NCI-H446 (cell line): ENCODE results near the gene PRR14L.
"Not testable (repeated sequence)": the region's sequence is repeated elsewhere in the genome, so short reads cannot be mapped to it uniquely, and the experiment has no call there.

Experiments used
- DNase-seq, 2 experiments: peaks; one replicate each; lab custom pipeline; 2025; lab: John Stamatoyannopoulos, UW

The PRR14L gene

GRCh38 chr22:31749636-31750364, at the start of gene PRR14L:
Gene PRR14L, minus strand, starts transcription at chr22:31750132. Its CDS starts 11,272 bp downstream, at chr22:31738860.
- peak; percentile 85 to 94 for DNase-seq

DNA sequence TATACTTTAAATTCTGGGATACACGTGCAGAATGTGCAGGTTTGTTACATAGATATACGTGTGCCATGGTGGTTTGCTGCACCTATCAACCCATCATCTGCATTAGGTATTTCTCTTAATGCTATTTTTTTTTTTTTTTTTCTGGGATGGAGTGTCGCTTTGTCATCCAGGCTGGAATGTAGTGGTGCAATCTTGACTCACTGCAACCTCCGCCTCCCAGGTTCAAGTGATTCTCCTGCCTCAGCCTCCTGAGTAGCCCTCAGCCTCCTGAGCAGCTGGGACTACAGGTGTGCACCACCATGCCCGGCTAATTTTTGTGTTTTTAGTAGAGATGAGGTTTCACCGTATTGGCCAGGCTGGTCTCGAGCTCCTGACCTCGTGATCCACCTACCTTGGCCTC, 49.4 kb upstream of the PRR14L start:
- not testable (repeated sequence) for DNase-seq

DNA sequence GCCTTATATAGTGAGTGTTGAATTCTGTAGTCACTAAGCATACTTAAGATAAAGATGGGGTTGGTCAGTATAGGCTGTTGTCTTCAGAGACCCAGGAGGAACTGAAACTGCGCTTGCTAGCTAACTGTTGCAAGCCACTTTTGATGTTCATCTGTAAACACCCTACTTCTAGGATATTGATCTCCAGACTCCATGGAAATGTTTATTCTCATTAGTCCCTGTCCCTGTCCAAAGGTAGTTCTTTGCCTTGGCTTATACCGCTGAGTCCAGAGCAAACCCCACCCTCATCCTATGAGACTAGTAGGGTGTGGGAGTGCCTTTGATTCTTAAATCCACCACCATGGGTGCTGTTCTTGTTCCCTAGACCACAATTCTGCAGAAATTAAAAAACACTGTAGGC, 40.3 kb upstream of the PRR14L start:
- DNase-seq, result no peak

DNA sequence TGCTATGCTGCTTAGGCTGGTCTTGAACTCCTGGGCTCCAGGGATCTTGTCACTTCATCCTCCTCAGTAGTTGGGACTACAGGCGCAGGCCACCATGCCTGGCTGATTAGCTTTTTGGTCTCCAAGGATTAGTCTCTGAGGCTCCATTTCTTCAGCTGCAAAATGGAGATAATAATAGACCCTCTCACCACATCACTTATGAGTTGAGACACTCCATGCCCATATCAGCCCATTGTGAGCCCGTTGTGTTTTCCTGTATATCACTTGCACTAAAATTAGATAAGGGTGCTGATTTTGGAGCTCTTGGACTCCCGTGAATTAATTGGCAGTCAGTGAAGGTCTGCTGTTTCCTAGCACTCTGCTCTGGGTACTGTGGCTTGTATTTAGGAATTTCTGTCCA, 39.9 kb upstream of the PRR14L start:
- no peak for DNase-seq

GRCh38 chr22:31776231-31776630, 26.3 kb upstream of the PRR14L start:
- DNase-seq, result no peak

- DNase-seq, result no peak
Observed at GRCh38 chr22:31773416-31773815, 23.5 kb upstream of the PRR14L start.

DNA sequence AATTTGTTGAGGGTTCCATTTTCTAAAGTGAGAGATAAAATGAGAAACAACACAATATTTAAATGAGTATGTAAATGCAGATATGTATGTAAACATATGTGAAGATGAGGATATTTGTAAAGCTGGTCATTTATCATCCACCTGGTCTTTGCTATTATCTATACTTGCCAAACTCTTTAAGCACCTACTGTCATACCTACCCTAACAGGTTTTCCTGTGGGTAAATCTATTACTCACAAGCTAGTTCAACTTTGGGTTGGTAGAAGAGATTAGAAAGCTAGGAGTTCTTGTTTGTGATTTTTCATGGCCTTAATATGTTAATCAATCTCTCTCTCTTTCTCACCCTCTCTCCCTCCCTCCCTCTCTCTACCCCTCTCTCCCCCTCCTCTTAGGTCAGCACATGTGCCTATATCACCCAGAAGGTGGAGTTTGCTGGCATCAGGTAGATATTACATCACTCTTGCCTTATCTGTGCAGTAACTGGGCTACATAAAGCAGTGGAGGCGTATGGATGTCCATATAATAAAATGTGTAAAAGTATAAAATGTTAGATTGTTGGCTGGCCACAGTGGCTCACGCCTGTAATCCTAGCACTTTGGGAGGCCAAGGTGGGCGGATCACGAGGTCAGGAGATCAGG, 18.6 kb upstream of the PRR14L start:
- no peak for DNase-seq

DNA sequence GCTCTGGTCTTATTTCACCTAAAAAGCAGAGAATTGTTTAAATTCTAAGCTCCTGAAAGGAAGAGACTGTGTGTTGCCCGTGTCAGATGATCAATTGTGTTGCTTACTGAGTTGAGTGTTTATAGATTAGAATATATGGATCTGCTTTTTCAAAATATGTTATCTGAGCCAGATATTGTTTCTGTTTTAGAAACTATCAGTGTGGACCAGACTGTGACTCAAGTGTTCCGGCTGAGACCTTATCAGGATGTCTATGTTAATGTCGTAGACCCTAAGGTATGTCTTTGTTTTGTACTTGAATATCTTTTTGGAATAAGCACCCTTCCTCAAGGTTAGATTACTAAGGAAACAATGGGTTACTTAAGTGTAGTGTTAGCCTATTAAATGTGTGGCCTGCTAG, 14.9 kb upstream of the PRR14L start:
- DNase-seq, result no peak

GRCh38 chr22:31758860-31759259, 8.9 kb upstream of the PRR14L start:
- DNase-seq, result not testable (repeated sequence)

GRCh38 chr22:31757265-31757664, 7.3 kb upstream of the PRR14L start:
- DNase-seq, result no peak

- no peak for DNase-seq
Observed at GRCh38 chr22:31754813-31755212, 4.9 kb upstream of the PRR14L start.

GRCh38 chr22:31753634-31754501, 3.9 kb upstream of the PRR14L start, which contains the start of gene DEPDC5:
Gene DEPDC5, plus strand, starts transcription at chr22:31754019. Its CDS starts 903 bp downstream, at chr22:31754922.
- peak; percentile 90 to 95 for DNase-seq

DNA sequence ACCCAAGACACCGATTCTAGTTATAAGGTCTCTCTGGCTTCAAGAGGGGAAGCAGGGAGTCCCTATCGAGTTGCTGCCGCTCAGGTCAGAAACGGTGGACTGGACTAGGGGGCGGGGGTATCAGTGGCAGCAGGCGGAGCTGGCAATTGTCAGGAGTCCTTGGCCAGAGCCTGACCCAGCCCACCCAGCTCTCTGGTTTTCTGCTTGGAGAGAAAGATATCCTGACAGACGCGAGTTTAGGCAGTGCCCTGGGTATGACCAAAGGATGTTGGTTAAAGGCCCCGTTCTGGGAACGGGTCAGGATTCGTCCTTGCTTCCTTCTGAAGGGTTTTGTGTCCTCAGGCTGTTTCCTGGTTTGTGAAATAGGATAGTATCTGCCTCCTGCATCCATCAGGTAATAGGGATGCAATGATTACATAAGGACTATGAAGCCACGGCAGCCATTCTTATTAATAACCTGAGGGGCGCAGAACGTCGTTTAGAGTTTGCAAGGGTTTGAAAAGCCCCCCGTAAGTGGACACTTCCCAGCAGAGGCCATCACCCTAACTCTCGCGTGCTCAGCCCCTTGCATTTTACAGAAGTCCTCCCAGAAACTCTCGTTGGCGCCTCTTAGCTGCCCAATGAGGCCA, 3.2 kb upstream of the PRR14L start:
- peak in 1 of 2 experiments; percentile 22 for DNase-seq

DNA sequence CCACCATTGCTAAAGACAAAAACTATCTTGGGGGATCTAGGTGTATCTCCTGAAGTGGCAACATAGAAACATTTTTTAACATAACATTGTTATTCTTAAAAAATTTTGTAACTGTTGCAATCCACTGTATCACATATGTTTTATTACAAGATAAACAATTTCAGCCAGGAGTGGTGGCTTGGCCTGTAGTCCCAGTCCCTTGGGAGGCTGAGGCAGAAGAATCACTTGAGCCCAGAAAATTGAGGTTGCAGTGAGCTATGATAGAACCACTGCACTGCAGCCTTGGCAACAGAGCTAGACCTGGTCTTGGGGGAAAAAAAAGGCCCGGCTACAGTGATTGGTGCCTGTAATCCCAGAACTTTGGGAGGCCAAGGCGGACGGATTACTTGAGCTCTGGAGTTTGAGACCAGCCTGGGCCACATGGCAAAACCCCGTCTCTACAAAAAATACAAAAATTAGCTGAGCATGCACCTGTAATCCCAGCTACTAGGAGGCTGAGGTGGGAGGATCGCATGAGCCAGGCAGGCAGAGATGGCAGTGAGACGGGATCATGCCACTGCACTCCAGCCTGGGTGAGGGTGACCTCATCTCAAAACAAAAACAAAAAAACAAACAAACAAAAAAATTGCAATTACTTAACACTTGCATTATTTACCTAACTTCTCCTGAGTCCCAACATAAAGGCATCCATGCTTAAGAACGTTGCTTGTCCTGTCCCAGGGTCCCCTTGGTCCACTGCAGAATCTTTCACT, 2.3 kb upstream of the PRR14L start:
- DNase-seq, result no peak

DNA sequence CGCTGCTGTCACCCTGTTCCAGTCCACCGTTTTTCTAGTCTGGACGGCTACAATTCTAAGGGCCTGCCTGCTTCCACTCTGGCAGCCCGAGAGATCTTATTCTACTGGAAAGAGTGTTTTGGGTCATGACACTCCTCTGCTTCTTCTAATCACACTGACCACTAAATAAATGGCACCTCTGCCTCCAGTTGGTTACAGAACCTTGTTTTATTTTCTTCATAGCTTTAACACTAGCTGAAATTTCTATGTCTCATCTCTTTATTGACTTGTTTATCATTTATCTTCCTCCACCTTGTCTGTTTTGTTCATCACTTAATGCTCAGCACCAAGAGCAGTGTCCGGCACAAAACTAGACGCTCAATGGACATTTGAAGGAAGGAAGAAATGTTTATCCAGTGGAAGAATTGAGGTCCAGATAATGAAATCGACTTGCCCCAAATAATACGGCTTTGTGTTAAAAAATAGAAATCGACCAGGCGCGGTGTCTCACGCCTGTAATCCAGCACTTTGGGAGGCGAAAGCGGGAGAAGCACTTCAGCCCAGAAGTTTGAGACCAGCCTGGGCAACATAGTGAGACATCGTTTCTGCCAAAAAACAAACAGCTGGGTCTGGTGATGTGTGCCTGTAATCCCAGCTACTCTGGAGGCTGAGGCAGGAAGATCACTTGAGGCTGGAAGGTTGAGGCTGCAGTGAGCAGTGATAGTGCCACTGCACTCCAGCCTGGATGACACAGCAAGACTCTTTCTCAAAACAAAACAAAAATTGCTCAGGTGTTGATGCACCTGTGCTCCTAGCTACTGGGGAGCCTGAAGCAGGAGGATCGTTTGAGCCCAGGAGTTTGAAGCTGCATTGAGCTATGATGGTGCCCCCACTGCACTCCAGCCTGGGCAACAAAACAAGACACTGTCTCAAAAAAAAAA, 693 bp upstream of the PRR14L start:
- DNase-seq, result no peak

GRCh38 chr22:31748490-31748889, 1.4 kb downstream of the PRR14L start:
- DNase-seq, result no peak

DNA sequence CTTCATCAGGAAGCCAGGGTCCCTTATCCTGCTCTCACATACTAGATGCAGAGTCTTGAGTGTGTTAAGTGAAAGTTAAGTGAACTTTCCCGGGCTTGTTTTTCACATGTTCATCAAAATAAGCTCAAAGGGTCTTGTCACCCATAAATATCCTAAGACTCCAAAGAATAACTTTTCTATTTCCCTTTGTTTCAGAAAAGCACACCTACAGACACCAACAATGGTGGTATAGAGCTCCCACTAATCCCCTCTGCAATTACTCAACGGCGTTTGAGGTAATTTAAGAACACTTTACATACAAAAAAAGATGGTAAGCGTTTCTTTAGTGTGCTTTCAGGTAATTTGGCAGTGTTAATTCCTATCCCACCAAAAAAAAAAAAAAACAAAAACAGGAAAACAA, 2.5 kb downstream of the PRR14L start:
- no peak for DNase-seq

GRCh38 chr22:31743871-31744270, 6.1 kb downstream of the PRR14L start:
- no peak for DNase-seq

GRCh38 chr22:31742682-31743081, 7.2 kb downstream of the PRR14L start:
- DNase-seq, result no peak

DNA sequence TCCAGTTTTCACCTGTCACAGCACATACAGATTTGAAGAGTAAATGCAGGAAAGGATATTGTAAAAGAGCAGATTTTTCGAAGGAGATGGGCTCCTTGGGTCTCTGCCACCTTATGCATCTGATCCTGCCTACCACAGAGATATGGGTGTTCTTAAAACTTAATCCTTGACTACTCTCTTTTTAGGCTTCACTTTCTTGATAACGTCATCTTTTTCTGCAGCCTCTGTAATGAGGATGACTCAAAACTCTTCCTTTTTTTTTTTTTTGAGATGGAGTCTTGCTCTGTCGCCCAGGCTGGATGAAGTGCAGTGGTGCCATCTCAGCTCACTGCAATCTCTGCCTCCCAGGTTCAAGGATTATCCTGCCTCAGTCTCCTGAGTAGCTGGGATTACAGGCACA, 7.8 kb downstream of the PRR14L start:
- DNase-seq, result no peak
